Stimulated activated naive CD8-positive, alpha-beta T cell treated with anti-CD3 and anti-CD28 coated beads, Interleukin-15, amount 100 ng/mL, for 72 hours (primary cell): Measurements from ENCODE around the gene OR13H1.
"Not testable (repeated sequence)": the region's sequence is repeated elsewhere in the genome, so short reads cannot be mapped to it uniquely, and the experiment has no call there.

Experiments
- ATAC-seq: fragments of 150-1000 bp; cut with Tn5 transposase; 2 replicates; pipeline ENCODE4 v1.10.0; 2021; ENCODE audit warnings: mild to moderate bottlenecking, moderate library complexity
- DNase-seq, 2 donors: peaks; one replicate each; pipeline ENCODE4 v3.0.0; 2021 to 2022
- H3K27ac Mint-ChIP-seq, 2 donors: one replicate each; pipeline ENCODE4 v1.8.0; 2022; ENCODE audit warnings: mild to moderate bottlenecking in 2 of 2, mixed read lengths in 2 of 2, moderate library complexity in 2 of 2
- H3K27me3 Mint-ChIP-seq: one replicate; pipeline ENCODE4 v1.8.0; 2022; ENCODE audit warnings: mixed read lengths
- H3K4me1 Mint-ChIP-seq: one replicate; pipeline ENCODE4 v1.8.0; 2022; ENCODE audit warnings: mild to moderate bottlenecking, mixed read lengths
- H3K4me3 Mint-ChIP-seq, 2 donors: one replicate each; pipeline ENCODE4 v1.8.0; 2022; ENCODE audit warnings: mild to moderate bottlenecking in 2 of 2, mixed read lengths in 2 of 2, moderate library complexity in 1 of 2
- H3K9me3 Mint-ChIP-seq, 2 donors: one replicate each; pipeline ENCODE4 v1.8.0; 2022; ENCODE audit warnings: mixed read lengths in 2 of 2

Gene OR13H1, protein sequence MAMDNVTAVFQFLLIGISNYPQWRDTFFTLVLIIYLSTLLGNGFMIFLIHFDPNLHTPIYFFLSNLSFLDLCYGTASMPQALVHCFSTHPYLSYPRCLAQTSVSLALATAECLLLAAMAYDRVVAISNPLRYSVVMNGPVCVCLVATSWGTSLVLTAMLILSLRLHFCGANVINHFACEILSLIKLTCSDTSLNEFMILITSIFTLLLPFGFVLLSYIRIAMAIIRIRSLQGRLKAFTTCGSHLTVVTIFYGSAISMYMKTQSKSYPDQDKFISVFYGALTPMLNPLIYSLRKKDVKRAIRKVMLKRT

DNA sequence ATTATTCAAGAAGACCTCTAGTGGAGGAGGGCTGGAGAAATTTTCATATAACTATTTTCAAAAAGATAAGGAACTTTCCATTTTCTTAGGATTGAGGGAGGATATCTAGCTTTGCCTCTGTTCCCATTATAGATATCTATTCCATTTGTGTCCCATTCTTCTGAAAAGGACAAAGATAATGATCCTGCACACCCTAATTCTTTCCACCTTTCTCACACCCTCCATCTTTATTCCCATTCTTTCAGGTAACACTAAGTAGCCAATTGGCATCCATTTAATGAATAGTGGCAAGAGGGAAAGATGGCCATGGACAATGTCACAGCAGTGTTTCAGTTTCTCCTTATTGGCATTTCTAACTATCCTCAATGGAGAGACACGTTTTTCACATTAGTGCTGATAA lies at the start of gene OR13H1:
Gene OR13H1, plus strand, starts transcription at position 301 of the 400 bp plus-strand sequence. Its CDS starts 0 bp downstream, at position 301.
- Mint-ChIP-seq H3K4me3 (no peak within 1 kb of the TSS), H3K27ac (no peak within 1 kb of the TSS), H3K27me3 (no peaks in the 10 kb centered on the region), H3K4me1 (no peaks in the 10 kb centered on the region), H3K9me3 (no peaks in the 10 kb centered on the region)
- ATAC-seq (no peak), DNase-seq (no peak)

- H3K4me1 Mint-ChIP-seq, H3K27ac Mint-ChIP-seq, H3K27me3 Mint-ChIP-seq, H3K9me3 Mint-ChIP-seq, DNase-seq, H3K4me3 Mint-ChIP-seq, ATAC-seq: not testable (repeated sequence)
Measured at GRCh38 chrX:131501556-131501955, 42.3 kb upstream of the OR13H1 start.

DNA sequence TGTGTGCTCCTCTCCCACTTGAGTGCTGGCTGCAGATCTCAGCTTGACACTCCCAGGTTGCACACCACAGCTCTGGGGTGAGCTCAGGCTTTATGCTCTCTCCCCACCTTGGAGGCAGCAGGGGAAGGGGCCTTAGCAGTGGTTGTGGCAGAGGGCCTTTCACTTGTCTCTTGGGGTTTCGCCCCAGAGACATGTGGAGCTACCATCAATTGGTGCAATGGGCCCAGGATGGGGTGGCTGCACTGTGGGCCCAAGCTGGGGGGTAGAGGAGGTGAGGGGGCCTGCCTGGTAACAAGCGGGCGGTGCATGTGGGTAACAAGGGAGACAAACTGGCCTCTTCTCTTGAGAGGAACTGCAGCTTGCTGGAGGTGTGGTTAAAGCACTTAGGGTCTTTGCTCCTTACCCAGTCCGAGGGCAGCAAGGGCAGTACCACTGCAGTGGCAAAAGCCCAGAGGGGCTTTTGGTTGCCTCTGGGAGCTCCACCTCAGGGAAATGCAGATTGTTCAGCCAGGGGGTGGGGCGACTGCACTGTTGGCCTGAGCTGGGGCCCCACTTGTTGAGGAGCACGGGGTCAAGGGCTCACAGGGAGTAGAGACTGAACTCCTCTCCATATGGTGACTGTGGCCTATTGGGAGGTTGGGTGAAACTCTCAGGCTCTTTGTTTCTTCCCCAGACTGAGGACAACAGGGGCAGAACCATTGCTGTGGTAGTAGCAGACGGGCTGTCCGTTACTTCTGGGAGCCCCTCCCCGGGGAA lies 30.5 kb upstream of the OR13H1 start:
- Mint-ChIP-seq H3K4me1 (no peaks in the 10 kb centered on the region), H3K9me3 (peaks cover 0 to 4% of the 10 kb centered on the region in 2 donors), H3K27me3 (no peaks in the 10 kb centered on the region), H3K4me3 (no peak overlapping the region), H3K27ac (no peak overlapping the region)
- ATAC-seq (no peak), DNase-seq (no peak)

DNA sequence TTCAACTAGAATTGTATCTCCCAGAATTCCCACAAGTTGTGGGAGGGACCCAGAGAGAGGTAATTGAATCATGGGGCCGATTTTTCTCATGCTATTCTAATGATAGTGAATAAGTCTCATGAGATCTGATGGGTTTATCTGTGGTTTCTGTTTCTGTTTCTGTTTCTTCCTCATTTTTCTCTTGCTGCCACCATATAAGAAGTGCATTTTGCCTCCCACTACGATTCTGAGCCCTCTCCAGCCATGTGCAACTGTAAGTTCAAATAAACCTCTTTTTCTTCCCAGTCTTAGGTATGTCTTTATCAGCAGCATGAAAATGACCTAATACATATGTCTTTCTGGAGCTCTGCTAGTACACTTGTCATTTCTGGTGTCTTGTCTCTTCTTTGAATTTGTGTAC lies 22.1 kb upstream of the OR13H1 start:
- DNase-seq = no peak
- no peak for ATAC-seq
- H3K9me3 Mint-ChIP-seq = no peaks in the 10 kb centered on the region
- H3K4me3 Mint-ChIP-seq = no peak overlapping the region
- no peaks in the 10 kb centered on the region for H3K4me1 Mint-ChIP-seq
- H3K27ac Mint-ChIP-seq = no peak overlapping the region
- H3K27me3 Mint-ChIP-seq = no peaks in the 10 kb centered on the region

DNA sequence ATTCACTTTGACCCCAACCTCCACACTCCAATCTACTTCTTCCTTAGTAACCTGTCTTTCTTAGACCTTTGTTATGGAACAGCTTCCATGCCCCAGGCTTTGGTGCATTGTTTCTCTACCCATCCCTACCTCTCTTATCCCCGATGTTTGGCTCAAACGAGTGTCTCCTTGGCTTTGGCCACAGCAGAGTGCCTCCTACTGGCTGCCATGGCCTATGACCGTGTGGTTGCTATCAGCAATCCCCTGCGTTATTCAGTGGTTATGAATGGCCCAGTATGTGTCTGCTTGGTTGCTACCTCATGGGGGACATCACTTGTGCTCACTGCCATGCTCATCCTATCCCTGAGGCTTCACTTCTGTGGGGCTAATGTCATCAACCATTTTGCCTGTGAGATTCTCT lies 344 bp downstream of the OR13H1 start:
- H3K4me1 Mint-ChIP-seq = no peaks in the 10 kb centered on the region

DNA sequence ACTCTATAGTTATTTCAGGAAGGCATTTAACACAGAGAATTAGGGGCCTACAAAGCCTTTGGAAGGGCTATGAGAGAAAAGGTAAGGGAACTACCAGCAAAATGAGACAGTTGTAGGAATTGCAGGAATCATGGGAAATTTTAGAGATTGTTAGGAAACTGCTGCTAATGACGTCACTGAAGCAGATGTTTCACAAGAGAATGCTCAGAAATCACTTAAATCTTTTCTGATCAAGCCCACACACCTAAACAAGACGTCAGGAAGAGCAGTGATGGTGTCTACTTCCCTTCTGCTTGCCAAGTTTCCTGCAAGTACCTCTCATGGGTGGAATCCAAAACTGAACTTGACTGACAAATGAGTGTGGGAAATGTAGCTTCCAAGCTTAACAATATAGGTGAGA lies 5.1 kb downstream of the OR13H1 start:
- no peak overlapping the region for H3K27ac Mint-ChIP-seq
- no peaks in the 10 kb centered on the region for H3K9me3 Mint-ChIP-seq
- H3K4me3 Mint-ChIP-seq = no peak overlapping the region
- ATAC-seq = no peak
- H3K27me3 Mint-ChIP-seq = no peaks in the 10 kb centered on the region
- no peaks in the 10 kb centered on the region for H3K4me1 Mint-ChIP-seq
- DNase-seq = no peak

More for the DNA sequence above, 344 bp downstream of the OR13H1 start:
- Mint-ChIP-seq H3K4me3 (no peak overlapping the region), H3K27me3 (no peaks in the 10 kb centered on the region), H3K9me3 (no peaks in the 10 kb centered on the region), H3K27ac (no peak overlapping the region)
- no peak for ATAC-seq
- DNase-seq = no peak

- DNase-seq, H3K4me1 Mint-ChIP-seq, ATAC-seq, H3K27me3 Mint-ChIP-seq, H3K9me3 Mint-ChIP-seq, H3K27ac Mint-ChIP-seq, H3K4me3 Mint-ChIP-seq: not testable (repeated sequence)
Measured at GRCh38 chrX:131552453-131552852, 8.6 kb downstream of the OR13H1 start.

DNA sequence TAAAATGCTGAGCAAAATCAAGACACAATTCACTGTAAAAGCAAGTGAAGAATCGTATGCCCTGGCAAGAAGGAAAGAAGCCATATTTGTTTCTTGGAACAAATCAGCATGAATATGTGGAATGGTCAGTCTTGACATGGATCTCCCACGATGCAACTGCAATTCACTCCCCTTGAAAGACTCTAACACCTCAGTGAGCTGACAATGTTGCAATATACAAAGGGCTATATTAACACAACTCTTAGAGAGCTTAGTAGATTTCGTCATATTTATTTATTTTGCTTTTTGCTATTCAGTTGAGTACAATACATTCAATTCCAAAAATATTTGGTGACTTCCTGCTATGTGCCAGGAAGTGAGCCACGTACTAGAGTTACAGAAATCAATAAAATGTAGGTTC lies 14.7 kb downstream of the OR13H1 start:
- Mint-ChIP-seq H3K9me3 (no peaks in the 10 kb centered on the region), H3K27ac (no peak overlapping the region), H3K27me3 (no peaks in the 10 kb centered on the region), H3K4me1 (no peaks in the 10 kb centered on the region), H3K4me3 (no peak overlapping the region)
- DNase-seq (no peak), ATAC-seq (no peak)

- DNase-seq (no peak), ATAC-seq (no peak)
- no peak overlapping the region for H3K27ac Mint-ChIP-seq
- no peaks in the 10 kb centered on the region for H3K4me1 Mint-ChIP-seq
- no peak overlapping the region for H3K4me3 Mint-ChIP-seq
- no peaks in the 10 kb centered on the region for H3K27me3 Mint-ChIP-seq
- no peaks in the 10 kb centered on the region for H3K9me3 Mint-ChIP-seq
Measured at GRCh38 chrX:131564553-131565229, 20.8 kb downstream of the OR13H1 start.

DNA sequence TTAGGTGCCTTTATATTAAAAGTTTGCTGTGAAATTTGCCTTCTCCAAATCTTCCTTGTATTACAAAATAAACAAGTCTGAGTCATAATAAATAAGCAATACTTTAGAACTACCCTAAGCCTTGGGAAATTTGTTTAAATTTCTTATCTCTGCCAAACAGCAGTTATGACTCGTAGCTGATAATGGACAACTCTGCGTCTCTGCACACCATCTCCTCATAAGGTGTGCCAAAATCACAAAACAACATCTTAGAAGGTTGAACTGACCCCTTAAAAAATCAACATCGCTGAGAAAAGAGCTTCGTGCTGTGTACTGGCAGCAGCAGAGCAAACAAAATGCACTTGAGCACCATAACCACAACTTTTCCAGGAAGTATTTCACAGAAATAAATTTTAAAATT lies 22.0 kb downstream of the OR13H1 start:
- Mint-ChIP-seq H3K4me1 (no peaks in the 10 kb centered on the region), H3K9me3 (no peaks in the 10 kb centered on the region), H3K27ac (no peak overlapping the region), H3K27me3 (no peaks in the 10 kb centered on the region), H3K4me3 (no peak overlapping the region)
- no peak for DNase-seq
- no peak for ATAC-seq

GRCh38 chrX:131571348-131571747 lies 27.5 kb downstream of the OR13H1 start:
- no peak overlapping the region for H3K4me3 Mint-ChIP-seq
- H3K9me3 Mint-ChIP-seq = no peaks in the 10 kb centered on the region
- DNase-seq (no peak), ATAC-seq (no peak)
- H3K27me3 Mint-ChIP-seq = peaks cover 7% of the 10 kb centered on the region
- H3K4me1 Mint-ChIP-seq = no peaks in the 10 kb centered on the region
- H3K27ac Mint-ChIP-seq = no peak overlapping the region

GRCh38 chrX:131572372-131573014 lies 28.6 kb downstream of the OR13H1 start:
- Mint-ChIP-seq H3K27me3 (peaks cover 7% of the 10 kb centered on the region), H3K4me3 (no peak overlapping the region), H3K27ac (no peak overlapping the region), H3K4me1 (no peaks in the 10 kb centered on the region), H3K9me3 (no peaks in the 10 kb centered on the region)
- no peak for DNase-seq
- no peak for ATAC-seq

DNA sequence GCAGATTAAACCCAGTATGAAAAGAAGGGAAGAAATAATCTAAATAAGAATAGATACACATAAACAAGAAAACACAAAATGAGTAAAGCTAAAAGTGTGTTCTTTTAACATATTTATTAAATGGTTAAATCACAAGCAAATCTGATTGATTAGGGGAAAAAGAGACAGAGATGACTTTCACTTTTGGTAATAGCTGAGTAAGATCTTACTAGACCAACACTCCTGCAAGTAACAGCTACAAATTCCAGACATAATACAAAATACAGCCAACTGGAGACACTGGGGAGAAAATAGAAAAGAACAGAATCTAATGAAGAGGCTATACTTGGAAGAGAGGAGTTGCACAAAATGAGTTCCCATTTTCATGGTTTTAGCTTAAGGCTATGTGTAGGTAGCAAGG lies 33.5 kb downstream of the OR13H1 start:
- DNase-seq = no peak
- H3K27ac Mint-ChIP-seq = no peak overlapping the region
- H3K27me3 Mint-ChIP-seq = peaks cover 7% of the 10 kb centered on the region
- H3K9me3 Mint-ChIP-seq = no peaks in the 10 kb centered on the region
- no peaks in the 10 kb centered on the region for H3K4me1 Mint-ChIP-seq
- ATAC-seq = no peak
- no peak overlapping the region for H3K4me3 Mint-ChIP-seq

GRCh38 chrX:131577999-131578734 lies 34.3 kb downstream of the OR13H1 start:
- H3K27me3 Mint-ChIP-seq = peaks cover 5% of the 10 kb centered on the region
- no peak for ATAC-seq

GRCh38 chrX:131578735-131579367 lies 35.0 kb downstream of the OR13H1 start:
- not testable (repeated sequence) for DNase-seq, H3K4me3 Mint-ChIP-seq, H3K9me3 Mint-ChIP-seq, H3K27me3 Mint-ChIP-seq, H3K27ac Mint-ChIP-seq, H3K4me1 Mint-ChIP-seq, ATAC-seq

More at GRCh38 chrX:131577999-131578734, 34.3 kb downstream of the OR13H1 start:
- H3K9me3 Mint-ChIP-seq = no peaks in the 10 kb centered on the region
- DNase-seq = no peak
- H3K27ac Mint-ChIP-seq = no peak overlapping the region
- no peak overlapping the region for H3K4me3 Mint-ChIP-seq
- no peaks in the 10 kb centered on the region for H3K4me1 Mint-ChIP-seq
